ENCODE measurements around the gene ZFHX3. TPM values are rescaled to one million over a fixed set of nuclear protein-coding genes. Genes with fewer than 3 reads are reported as not detected.

The ZFHX3 gene
- total RNA-seq, 1 donor from 2014 or later = 68.1 TPM

- no peak for TF ChIP-seq CTCF (IDR thresholded peaks at IDR 0.05; ENCODE audit: unreplicated experiment)
- Mint-ChIP-seq H3K27me3 (ENCODE audit: low read depth) (no peaks in the 10 kb centered on the region), H3K27ac (no peak overlapping the region), H3K36me3 (no peaks in the 10 kb centered on the region), H3K9me3 (no peaks in the 10 kb centered on the region), H3K4me3 (no peak overlapping the region), H3K4me1 (peaks cover 34% of the 10 kb centered on the region)
- DNase-seq (ENCODE audit: low spot score in 2 of 2, unreplicated experiment in 2 of 2) = no peak
Measured at GRCh38 chr16:72852421-72852820, 195.5 kb downstream of the ZFHX3 start.

DNA sequence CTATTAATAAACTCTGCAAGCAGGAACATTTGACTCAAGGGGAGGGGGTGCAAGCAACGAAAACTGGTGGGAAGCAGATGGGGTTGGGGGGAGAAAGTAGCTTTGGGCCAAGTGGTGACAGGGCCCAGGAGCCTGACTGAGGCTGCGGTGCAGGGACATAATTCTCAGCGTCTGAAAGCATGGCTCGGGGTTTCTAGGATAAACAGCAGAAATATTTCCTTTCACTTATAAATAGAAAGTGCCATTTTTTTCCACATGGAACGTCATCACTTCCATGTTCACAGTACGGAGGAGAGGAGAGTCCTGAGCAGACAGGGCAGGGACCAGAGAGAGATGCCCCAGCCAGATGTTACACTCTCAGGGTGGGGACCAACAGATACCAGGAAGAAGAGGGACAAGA lies 197.1 kb downstream of the ZFHX3 start:
- H3K27me3 Mint-ChIP-seq (ENCODE audit: low read depth) = no peaks in the 10 kb centered on the region
- no peaks in the 10 kb centered on the region for H3K9me3 Mint-ChIP-seq
- no peak for TF ChIP-seq CTCF (IDR thresholded peaks at IDR 0.05; ENCODE audit: unreplicated experiment)
- H3K36me3 Mint-ChIP-seq = no peaks in the 10 kb centered on the region
- H3K4me1 Mint-ChIP-seq = peaks cover 47% of the 10 kb centered on the region
- no peak for DNase-seq (ENCODE audit: low spot score in 2 of 2, unreplicated experiment in 2 of 2)
- peak overlapping the region; percentile 44 for H3K27ac Mint-ChIP-seq
- H3K4me3 Mint-ChIP-seq = no peak overlapping the region

- DNase-seq (ENCODE audit: low spot score in 2 of 2, unreplicated experiment in 2 of 2) = no peak
- Mint-ChIP-seq H3K27me3 (ENCODE audit: low read depth) (no peaks in the 10 kb centered on the region), H3K9me3 (no peaks in the 10 kb centered on the region), H3K27ac (peak overlapping the region; percentile 56), H3K36me3 (no peaks in the 10 kb centered on the region), H3K4me3 (no peak overlapping the region), H3K4me1 (peaks cover 51% of the 10 kb centered on the region)
- TF ChIP-seq CTCF (IDR thresholded peaks at IDR 0.05; ENCODE audit: unreplicated experiment) = no peak
Measured at GRCh38 chr16:72850021-72850420, 197.9 kb downstream of the ZFHX3 start.

GRCh38 chr16:72848759-72849664 lies 198.9 kb downstream of the ZFHX3 start:
- peaks cover 44% of the 10 kb centered on the region for H3K4me1 Mint-ChIP-seq
- DNase-seq (ENCODE audit: low spot score in 2 of 2, unreplicated experiment in 2 of 2) = peak; percentile 52 to 80
- no peak overlapping the region for H3K4me3 Mint-ChIP-seq

GRCh38 chr16:72848028-72848400 lies 199.9 kb downstream of the ZFHX3 start:
- Mint-ChIP-seq H3K4me1 (peaks cover 44% of the 10 kb centered on the region), H3K4me3 (no peak overlapping the region), H3K27me3 (ENCODE audit: low read depth) (no peaks in the 10 kb centered on the region), H3K36me3 (no peaks in the 10 kb centered on the region), H3K9me3 (no peaks in the 10 kb centered on the region), H3K27ac (no peak overlapping the region)
- TF ChIP-seq CTCF (IDR thresholded peaks at IDR 0.05; ENCODE audit: unreplicated experiment) = no peak
- no peak for DNase-seq (ENCODE audit: low spot score in 2 of 2, unreplicated experiment in 2 of 2)

More at GRCh38 chr16:72848759-72849664, 198.9 kb downstream of the ZFHX3 start:
- H3K27me3 Mint-ChIP-seq (ENCODE audit: low read depth) = no peaks in the 10 kb centered on the region
- H3K36me3 Mint-ChIP-seq = no peaks in the 10 kb centered on the region
- H3K27ac Mint-ChIP-seq = peak overlapping the region; percentile 90
- no peaks in the 10 kb centered on the region for H3K9me3 Mint-ChIP-seq
- no peak for TF ChIP-seq CTCF (IDR thresholded peaks at IDR 0.05; ENCODE audit: unreplicated experiment)

Measured in mesothelial cell of epicardium (in vitro differentiated cells).